H1 (cell line): ENCODE data around the gene FBXO8.

ENCODE experiments used
- BACH1 ChIP-seq: IDR thresholded peaks from 2 replicates; pipeline ENCODE4 v1.6.1; 2012; ENCODE audit warnings: low read length, improper control_type of control experiment
- CTCF ChIP-seq, 3 experiments: IDR thresholded peaks; 1 replicate in 2 of 3; 2 replicates in 1 of 3; pipeline versions ENCODE4 v1.5.1 to v1.6.1; 2011; ENCODE audit warnings: low read length in 3 of 3, mild to moderate bottlenecking in 3 of 3, inconsistent platforms in 2 of 3, low read depth in 1 of 3, moderate library complexity in 1 of 3; ENCODE audit not compliant: insufficient read depth in 1 of 3; ENCODE audit errors: control extremely low read depth in 1 of 3
- KDM1A ChIP-seq: fragments of 200-600, 300-600 bp; sonication (generic); IDR thresholded peaks from 2 replicates; pipeline ENCODE4 v1.7.1; 2016; ENCODE audit warnings: mild to moderate bottlenecking, low read length, borderline replicate concordance
- PHF8 ChIP-seq: fragments of 200-600 bp; sonication (generic); conservative IDR thresholded peaks from 2 replicates; pipeline ENCODE4 v1.7.1; 2012; ENCODE audit warnings: low read depth, mild to moderate bottlenecking, inconsistent platforms, low read length, moderate library complexity

GRCh38 chr4:174314770-174315169, 31.3 kb upstream of the FBXO8 start:
- TF ChIP-seq CTCF (IDR thresholded peaks at IDR 0.05; ENCODE audit: control extremely low read depth in 1 of 3, insufficient read depth in 1 of 3, low read depth in 1 of 3, low read length in 3 of 3) = no peak
- TF ChIP-seq BACH1 = no peak
- TF ChIP-seq PHF8 = no peak
- no peak for TF ChIP-seq KDM1A
